Measurements from ENCODE around the gene MTMR3.

The MTMR3 gene

GRCh38 chr22:29936186-29936585, 53.2 kb downstream of the MTMR3 start:
- Histone ChIP-seq H3K79me2 (ENCODE audit: insufficient read depth, low read depth) (peaks cover 32% of the 10 kb centered on the region; the same call in 1 of the 2 replicates), H3K27me3 (ENCODE audit: insufficient read depth, low read depth) (no peaks in the 10 kb centered on the region), H3K4me3 (IDR thresholded peaks at IDR 0.05; ENCODE audit: insufficient read depth, low read depth, low read length) (no peak overlapping the region), H3K4me2 (no peak overlapping the region), H3K4me1 (ENCODE audit: low read depth, poor library complexity, severe bottlenecking) (no peaks in the 10 kb centered on the region), H4K20me1 (ENCODE audit: insufficient read depth) (no peaks in the 10 kb centered on the region), H2AFZ (ENCODE audit: low read depth) (no peak overlapping the region), H3K36me3 (ENCODE audit: insufficient read depth) (no peaks in the 10 kb centered on the region), H3K27ac (no peak overlapping the region), H3K9ac (no peak overlapping the region)
- TF ChIP-seq CTCF (conservative IDR thresholded peaks at IDR 0.05; ENCODE audit: low read depth, low read length), result no peak

- H3K27me3 ChIP-seq (ENCODE audit: insufficient read depth, low read depth), result no peaks in the 10 kb centered on the region
- H3K4me3 ChIP-seq (IDR thresholded peaks at IDR 0.05; ENCODE audit: insufficient read depth, low read depth, low read length), result no peak overlapping the region
- no peaks in the 10 kb centered on the region for H3K36me3 ChIP-seq (ENCODE audit: insufficient read depth)
- TF ChIP-seq CTCF (conservative IDR thresholded peaks at IDR 0.05; ENCODE audit: low read depth, low read length), result no peak
- no peak overlapping the region for H3K27ac ChIP-seq
- H3K79me2 ChIP-seq (ENCODE audit: insufficient read depth, low read depth), result peaks cover 27% of the 10 kb centered on the region; the same call in 1 of the 2 replicates
- no peak overlapping the region for H2AFZ ChIP-seq (ENCODE audit: low read depth)
- no peaks in the 10 kb centered on the region for H4K20me1 ChIP-seq (ENCODE audit: insufficient read depth)
- H3K9ac ChIP-seq, result no peak overlapping the region
- no peak overlapping the region for H3K4me2 ChIP-seq
- H3K4me1 ChIP-seq (ENCODE audit: low read depth, poor library complexity, severe bottlenecking), result no peaks in the 10 kb centered on the region
Observed at GRCh38 chr22:29937940-29938693, 55.1 kb downstream of the MTMR3 start.

- H3K79me2 ChIP-seq (ENCODE audit: insufficient read depth, low read depth), result peaks cover 25% of the 10 kb centered on the region; the same call in 1 of the 2 replicates
- H3K27ac ChIP-seq, result no peak overlapping the region
- H4K20me1 ChIP-seq (ENCODE audit: insufficient read depth), result no peaks in the 10 kb centered on the region
- no peak overlapping the region for H3K4me3 ChIP-seq (IDR thresholded peaks at IDR 0.05; ENCODE audit: insufficient read depth, low read depth, low read length)
- H3K9ac ChIP-seq, result no peak overlapping the region
- H3K36me3 ChIP-seq (ENCODE audit: insufficient read depth), result no peaks in the 10 kb centered on the region
- no peaks in the 10 kb centered on the region for H3K27me3 ChIP-seq (ENCODE audit: insufficient read depth, low read depth)
- H3K4me1 ChIP-seq (ENCODE audit: low read depth, poor library complexity, severe bottlenecking), result no peaks in the 10 kb centered on the region
- no peak for TF ChIP-seq CTCF (conservative IDR thresholded peaks at IDR 0.05; ENCODE audit: low read depth, low read length)
- no peak overlapping the region for H2AFZ ChIP-seq (ENCODE audit: low read depth)
- no peak overlapping the region for H3K4me2 ChIP-seq
Observed at GRCh38 chr22:29940526-29940925, 57.6 kb downstream of the MTMR3 start.

GRCh38 chr22:29944339-29944738, 61.4 kb downstream of the MTMR3 start:
- Histone ChIP-seq H3K9ac (no peak overlapping the region), H3K36me3 (ENCODE audit: insufficient read depth) (no peaks in the 10 kb centered on the region), H3K4me1 (ENCODE audit: low read depth, poor library complexity, severe bottlenecking) (no peaks in the 10 kb centered on the region), H3K27ac (no peak overlapping the region), H4K20me1 (ENCODE audit: insufficient read depth) (no peaks in the 10 kb centered on the region), H3K4me3 (IDR thresholded peaks at IDR 0.05; ENCODE audit: insufficient read depth, low read depth, low read length) (no peak overlapping the region), H3K27me3 (ENCODE audit: insufficient read depth, low read depth) (no peaks in the 10 kb centered on the region), H3K79me2 (ENCODE audit: insufficient read depth, low read depth) (peaks cover 5% of the 10 kb centered on the region; the same call in 1 of the 2 replicates), H2AFZ (ENCODE audit: low read depth) (no peak overlapping the region), H3K4me2 (no peak overlapping the region)
- TF ChIP-seq CTCF (conservative IDR thresholded peaks at IDR 0.05; ENCODE audit: low read depth, low read length), result no peak
